Body of pancreas (tissue), 4 donors: ENCODE measurements around the gene EFCAB11. TPM values are rescaled to one million over a fixed set of nuclear protein-coding genes. Genes with fewer than 3 reads are reported as not detected.
"Not testable (repeated sequence)": the region's sequence is repeated elsewhere in the genome, so short reads cannot be mapped to it uniquely, and the experiment has no call there.

Experiments
- ATAC-seq: fragments of 150-250 bp; one replicate; pipeline ENCODE4 v1.9.1; 2016
- DNase-seq, 4 donors: peaks; one replicate each; pipeline ENCODE4 v3.0.0-alpha.2; 2019
- H3K27ac ChIP-seq, 4 donors: fragments of 200-600 bp; sonication (generic); 1 replicate in 3 of 4; 2 replicates in 1 of 4; pipeline versions ENCODE4 v1.5.1 to v1.6.1; 2016 to 2019; ENCODE audit warnings: mild to moderate bottlenecking in 1 of 4, mixed read lengths in 1 of 4, moderate library complexity in 1 of 4
- H3K27me3 ChIP-seq, 2 donors: fragments of 200-600 bp; sonication (generic); one replicate each; pipeline ENCODE4 v1.6.0; 2016; ENCODE audit warnings: mild to moderate bottlenecking in 1 of 2
- H3K36me3 ChIP-seq, 2 donors: fragments of 200-600 bp; sonication (generic); replicated peaks in 1 of 2; 2 replicates each; pipeline ENCODE4 v1.5.1; 2016; ENCODE audit warnings: low read depth in 2 of 2; ENCODE audit not compliant: insufficient read depth in 1 of 2
- H3K4me1 ChIP-seq: fragments of 200-600 bp; sonication (generic); one replicate; pipeline ENCODE4 v1.6.0; 2016
- H3K4me3 ChIP-seq, 2 donors: fragments of 200-600 bp; sonication (generic); 1 replicate in 1 of 2; 2 replicates in 1 of 2; pipeline ENCODE4 v1.5.1; 2016 to 2019
- H3K9me3 ChIP-seq, 3 donors: fragments of 200-600 bp; sonication (generic); 1 replicate in 2 of 3; 2 replicates in 1 of 3; pipeline ENCODE4 v1.5.1; 2016
- POLR2A ChIP-seq, 3 donors: fragments of 450-650 bp; IDR thresholded peaks; one replicate each; pipeline ENCODE4 v1.6.1; 2016; ENCODE audit warnings: antibody characterized with exemption in 3 of 3, mild to moderate bottlenecking in 2 of 3
- WGBS, 2 donors: methylation state at CpG; one replicate each; pipeline ENCODE4 v1.1.5; 2017; 5-methylcytosine and 5-hydroxymethylcytosine counted together
- intact Hi-C: fragments of 100-400 bp; cut with DNase I; formaldehyde crosslinking; loops from one replicate; pipeline ENCODE4 v1.15.1; 2023
- total RNA-seq, 2 donors: library from RNA; depleted of rRNA; stranded (reverse); fragments of >200 nt; gene quantifications; one replicate each; pipeline ENCODE4 v1.1.0, GENCODE V29; 2016
- TF ChIP-seq, protein P1 (sequence below), 7 experiments: fragments of 450-650 bp in 4 of 7; fragments of 200-600 bp in 3 of 7; sonication (generic) in 3 of 7; IDR thresholded peaks; one replicate each; pipeline ENCODE4 v1.5.1; 2016 to 2019; ENCODE audit warnings: antibody characterized with exemption in 7 of 7

The EFCAB11 gene
- total RNA-seq, 2 donors from 2014 or later = 1.6 to 2.9 TPM

- intact Hi-C loops = no loop called here
- no peak for TF ChIP-seq POLR2A (IDR thresholded peaks at IDR 0.05)
- TF ChIP-seq, protein P1, sequence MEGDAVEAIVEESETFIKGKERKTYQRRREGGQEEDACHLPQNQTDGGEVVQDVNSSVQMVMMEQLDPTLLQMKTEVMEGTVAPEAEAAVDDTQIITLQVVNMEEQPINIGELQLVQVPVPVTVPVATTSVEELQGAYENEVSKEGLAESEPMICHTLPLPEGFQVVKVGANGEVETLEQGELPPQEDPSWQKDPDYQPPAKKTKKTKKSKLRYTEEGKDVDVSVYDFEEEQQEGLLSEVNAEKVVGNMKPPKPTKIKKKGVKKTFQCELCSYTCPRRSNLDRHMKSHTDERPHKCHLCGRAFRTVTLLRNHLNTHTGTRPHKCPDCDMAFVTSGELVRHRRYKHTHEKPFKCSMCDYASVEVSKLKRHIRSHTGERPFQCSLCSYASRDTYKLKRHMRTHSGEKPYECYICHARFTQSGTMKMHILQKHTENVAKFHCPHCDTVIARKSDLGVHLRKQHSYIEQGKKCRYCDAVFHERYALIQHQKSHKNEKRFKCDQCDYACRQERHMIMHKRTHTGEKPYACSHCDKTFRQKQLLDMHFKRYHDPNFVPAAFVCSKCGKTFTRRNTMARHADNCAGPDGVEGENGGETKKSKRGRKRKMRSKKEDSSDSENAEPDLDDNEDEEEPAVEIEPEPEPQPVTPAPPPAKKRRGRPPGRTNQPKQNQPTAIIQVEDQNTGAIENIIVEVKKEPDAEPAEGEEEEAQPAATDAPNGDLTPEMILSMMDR (IDR thresholded peaks at IDR 0.05) = peak; percentile 14 to 50 (median 46)
- Histone ChIP-seq H3K4me1 (peaks cover 6% of the 10 kb centered on the region), H3K4me3 (no peak overlapping the region), H3K27me3 (no peaks in the 10 kb centered on the region), H3K36me3 (no peaks in the 10 kb centered on the region), H3K9me3 (no peaks in the 10 kb centered on the region), H3K27ac (no peak overlapping the region)
- 76 to 78% methylated on average over 4 of the region's 4 CpGs for WGBS, 2 donors
- DNase-seq (peak in 1 of 4 donors; percentile 7), ATAC-seq (no peak)
These were observed 54.4 kb downstream of the EFCAB11 start for GRCh38 chr14:89899917-89900663.

GRCh38 chr14:89899291-89899690 lies 55.2 kb downstream of the EFCAB11 start:
- DNase-seq (no peak), ATAC-seq (no peak)
- H3K4me3 ChIP-seq = no peak overlapping the region
- H3K27ac ChIP-seq = no peak overlapping the region
- peaks cover 6% of the 10 kb centered on the region for H3K4me1 ChIP-seq
- no peaks in the 10 kb centered on the region for H3K36me3 ChIP-seq
- no peaks in the 10 kb centered on the region for H3K27me3 ChIP-seq
- 84 to 89% methylated on average over 1 of the region's 1 CpG for WGBS, 2 donors
- TF ChIP-seq POLR2A (IDR thresholded peaks at IDR 0.05) = no peak
- TF ChIP-seq, protein P1 (IDR thresholded peaks at IDR 0.05) = no peak
- intact Hi-C loops = no loop called here
- H3K9me3 ChIP-seq = no peaks in the 10 kb centered on the region

GRCh38 chr14:89893388-89893787 lies 61.1 kb downstream of the EFCAB11 start:
- 80 to 90% methylated on average over 3 of the region's 3 CpGs for WGBS, 2 donors
- H3K9me3 ChIP-seq, H3K36me3 ChIP-seq, DNase-seq, intact Hi-C loops, H3K4me1 ChIP-seq, H3K27ac ChIP-seq, ATAC-seq, H3K27me3 ChIP-seq, H3K4me3 ChIP-seq: not testable (repeated sequence)

GRCh38 chr14:89892953-89893352 lies 61.6 kb downstream of the EFCAB11 start:
- 88 to 91% methylated on average over 6 of the region's 6 CpGs for WGBS, 2 donors
- no peak overlapping the region for H3K4me3 ChIP-seq
- intact Hi-C loops = no loop called here
- H3K9me3 ChIP-seq = no peaks in the 10 kb centered on the region
- TF ChIP-seq, protein P1 (IDR thresholded peaks at IDR 0.05) = no peak
- TF ChIP-seq POLR2A (IDR thresholded peaks at IDR 0.05) = no peak
- no peak for DNase-seq
- H3K27me3 ChIP-seq = no peaks in the 10 kb centered on the region
- H3K36me3 ChIP-seq = no peaks in the 10 kb centered on the region
- H3K27ac ChIP-seq = no peak overlapping the region
- ATAC-seq = no peak
- no peaks in the 10 kb centered on the region for H3K4me1 ChIP-seq

DNA sequence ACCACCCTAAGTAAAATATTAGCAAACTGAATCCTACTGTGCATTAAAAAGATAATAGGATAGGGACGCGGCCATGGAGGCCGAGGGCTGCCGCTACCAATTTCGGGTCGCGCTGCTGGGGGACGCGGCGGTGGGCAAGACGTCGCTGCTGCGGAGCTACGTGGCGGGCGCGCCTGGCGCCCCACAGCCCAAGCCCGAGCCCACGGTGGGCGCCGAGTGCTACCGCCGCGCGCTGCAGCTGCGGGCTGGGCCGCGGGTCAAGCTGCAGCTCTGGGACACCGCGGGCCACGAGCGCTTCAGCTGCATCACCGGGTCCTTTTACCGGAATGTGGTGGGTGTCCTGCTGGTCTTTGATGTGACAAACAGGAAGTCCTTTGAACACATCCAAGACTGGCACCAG lies 62.8 kb downstream of the EFCAB11 start:
- H3K9me3 ChIP-seq, ATAC-seq, DNase-seq, H3K4me1 ChIP-seq, H3K27me3 ChIP-seq, intact Hi-C loops, H3K4me3 ChIP-seq, H3K36me3 ChIP-seq, H3K27ac ChIP-seq: not testable (repeated sequence)
- 95 to 99% methylated on average over 14 to 35 of the region's 35 CpGs for WGBS, 2 donors

DNA sequence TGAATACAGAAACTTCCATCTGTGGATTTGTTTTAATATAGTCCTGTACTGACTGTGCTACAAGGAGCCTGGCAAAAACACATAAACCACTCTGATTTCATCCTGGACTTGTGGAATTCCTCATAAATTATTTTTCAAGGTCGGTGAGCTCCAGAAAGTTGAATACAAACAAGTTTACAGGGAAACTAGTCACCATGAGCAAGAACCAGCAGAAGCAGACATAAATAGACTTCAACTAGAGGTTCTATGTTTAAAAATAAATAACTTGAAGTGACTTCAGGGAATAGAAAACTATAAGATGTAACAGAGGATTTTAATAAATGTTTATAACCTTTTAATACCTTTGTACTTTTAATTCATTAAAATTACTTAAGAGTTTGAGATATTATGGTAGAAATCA lies 63.5 kb downstream of the EFCAB11 start:
- H3K36me3 ChIP-seq = no peaks in the 10 kb centered on the region
- intact Hi-C loops = no loop called here
- H3K9me3 ChIP-seq = no peaks in the 10 kb centered on the region
- no peak for TF ChIP-seq POLR2A (IDR thresholded peaks at IDR 0.05)
- TF ChIP-seq, protein P1 (IDR thresholded peaks at IDR 0.05) = no peak
- no peak for DNase-seq
- no peak overlapping the region for H3K27ac ChIP-seq
- H3K27me3 ChIP-seq = no peaks in the 10 kb centered on the region
- WGBS, 2 donors = 72 to 86% methylated on average over 1 of the region's 1 CpG
- no peak overlapping the region for H3K4me3 ChIP-seq
- ATAC-seq = no peak
- H3K4me1 ChIP-seq = no peaks in the 10 kb centered on the region
